ENCODE measurements around the gene KIAA0753. TPM values are rescaled to one million over a fixed set of nuclear protein-coding genes. Genes with fewer than 3 reads are reported as not detected.

KIAA0753 gene
- total RNA-seq, 2 donors from 2014 or later = 37.2 to 50.1 TPM

GRCh38 chr17:6608321-6608720 is 32.2 kb downstream of the KIAA0753 start:
- 96 to 100% methylated on average over 1 to 3 of the region's 3 CpGs for WGBS, 2 experiments (ENCODE audit: insufficient coverage in 1 of 2, insufficient read length in 1 of 2)
- Mint-ChIP-seq H3K36me3 (ENCODE audit: low read depth) (peaks cover 75% of the 10 kb centered on the region), H3K27ac (no peak overlapping the region), H3K4me3 (no peak overlapping the region), H3K9me3 (no peaks in the 10 kb centered on the region), H3K4me1 (peaks cover 2% of the 10 kb centered on the region), H3K27me3 (ENCODE audit: insufficient read depth) (no peaks in the 10 kb centered on the region)
- Histone ChIP-seq H3K9me3 (ENCODE audit: control insufficient read depth, low read length) (no peaks in the 10 kb centered on the region), H3K27me3 (ENCODE audit: control insufficient read depth, insufficient read depth, low read length, poor library complexity, severe bottlenecking) (no peaks in the 10 kb centered on the region), H3K36me3 (ENCODE audit: control insufficient read depth, insufficient read depth, low read length) (peaks cover 84% of the 10 kb centered on the region), H3K9ac (ENCODE audit: extremely low read depth, low read length, poor library complexity, severe bottlenecking) (no peak overlapping the region), H3K4me1 (ENCODE audit: control insufficient read depth, insufficient read depth, low read length) (no peaks in the 10 kb centered on the region), H3K27ac (ENCODE audit: low read depth, low read length) (no peak overlapping the region), H3K4me3 (ENCODE audit: low read length) (no peak overlapping the region)
- TF ChIP-seq, protein P1, sequence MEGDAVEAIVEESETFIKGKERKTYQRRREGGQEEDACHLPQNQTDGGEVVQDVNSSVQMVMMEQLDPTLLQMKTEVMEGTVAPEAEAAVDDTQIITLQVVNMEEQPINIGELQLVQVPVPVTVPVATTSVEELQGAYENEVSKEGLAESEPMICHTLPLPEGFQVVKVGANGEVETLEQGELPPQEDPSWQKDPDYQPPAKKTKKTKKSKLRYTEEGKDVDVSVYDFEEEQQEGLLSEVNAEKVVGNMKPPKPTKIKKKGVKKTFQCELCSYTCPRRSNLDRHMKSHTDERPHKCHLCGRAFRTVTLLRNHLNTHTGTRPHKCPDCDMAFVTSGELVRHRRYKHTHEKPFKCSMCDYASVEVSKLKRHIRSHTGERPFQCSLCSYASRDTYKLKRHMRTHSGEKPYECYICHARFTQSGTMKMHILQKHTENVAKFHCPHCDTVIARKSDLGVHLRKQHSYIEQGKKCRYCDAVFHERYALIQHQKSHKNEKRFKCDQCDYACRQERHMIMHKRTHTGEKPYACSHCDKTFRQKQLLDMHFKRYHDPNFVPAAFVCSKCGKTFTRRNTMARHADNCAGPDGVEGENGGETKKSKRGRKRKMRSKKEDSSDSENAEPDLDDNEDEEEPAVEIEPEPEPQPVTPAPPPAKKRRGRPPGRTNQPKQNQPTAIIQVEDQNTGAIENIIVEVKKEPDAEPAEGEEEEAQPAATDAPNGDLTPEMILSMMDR (conservative IDR thresholded peaks at IDR 0.05) = no peak
- no peak for DNase-seq

GRCh38 chr17:6605142-6605541 is 35.4 kb downstream of the KIAA0753 start:
- no peak overlapping the region for H3K27ac Mint-ChIP-seq
- no peaks in the 10 kb centered on the region for H3K9me3 Mint-ChIP-seq
- peaks cover 88% of the 10 kb centered on the region for H3K36me3 ChIP-seq (ENCODE audit: control insufficient read depth, insufficient read depth, low read length)
- H3K4me1 Mint-ChIP-seq = peaks cover 12% of the 10 kb centered on the region
- no peaks in the 10 kb centered on the region for H3K4me1 ChIP-seq (ENCODE audit: control insufficient read depth, insufficient read depth, low read length)
- no peaks in the 10 kb centered on the region for H3K27me3 Mint-ChIP-seq (ENCODE audit: insufficient read depth)
- 94 to 100% methylated on average over 6 of the region's 6 CpGs for WGBS, 2 experiments (ENCODE audit: insufficient coverage in 1 of 2, insufficient read length in 1 of 2)
- H3K4me3 Mint-ChIP-seq = no peak overlapping the region
- H3K27ac ChIP-seq (ENCODE audit: low read depth, low read length) = no peak overlapping the region
- peaks cover 80% of the 10 kb centered on the region for H3K36me3 Mint-ChIP-seq (ENCODE audit: low read depth)
- H3K4me3 ChIP-seq (ENCODE audit: low read length) = no peak overlapping the region
- no peak overlapping the region for H3K9ac ChIP-seq (ENCODE audit: extremely low read depth, low read length, poor library complexity, severe bottlenecking)
- no peak for DNase-seq
- TF ChIP-seq, protein P1 (conservative IDR thresholded peaks at IDR 0.05) = no peak
- H3K27me3 ChIP-seq (ENCODE audit: control insufficient read depth, insufficient read depth, low read length, poor library complexity, severe bottlenecking) = no peaks in the 10 kb centered on the region
- H3K9me3 ChIP-seq (ENCODE audit: control insufficient read depth, low read length) = no peaks in the 10 kb centered on the region

DNA sequence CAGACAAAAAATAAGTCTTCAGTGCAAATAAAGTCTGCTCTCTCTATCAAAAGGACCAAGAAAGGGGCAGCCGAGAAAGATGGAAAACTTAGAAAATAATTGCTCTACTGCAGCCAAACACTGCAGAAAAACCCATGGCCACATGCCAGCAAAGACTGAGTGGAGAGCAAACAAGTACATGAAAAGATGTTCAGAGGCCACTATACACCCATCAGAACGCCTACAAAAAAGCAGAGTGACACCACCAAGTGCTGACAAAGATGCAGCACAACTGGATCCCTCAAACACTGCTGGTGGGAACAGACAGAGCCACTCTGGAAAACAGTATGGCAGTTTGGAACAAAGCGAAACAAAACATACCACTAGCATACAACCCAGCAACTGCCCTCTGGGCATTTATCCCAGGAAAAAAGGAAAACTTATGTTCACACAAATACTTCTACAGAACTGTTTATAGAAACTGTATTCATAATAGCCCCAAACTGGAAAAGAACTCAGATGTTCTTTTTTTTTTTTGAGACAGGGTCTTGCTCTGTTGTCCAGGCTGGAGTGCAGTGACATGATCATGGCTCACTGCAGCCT is 36.7 kb downstream of the KIAA0753 start:
- DNase-seq = no peak
- Histone ChIP-seq H3K4me1 (ENCODE audit: control insufficient read depth, insufficient read depth, low read length) (no peaks in the 10 kb centered on the region), H3K27ac (ENCODE audit: low read depth, low read length) (no peak overlapping the region), H3K27me3 (ENCODE audit: control insufficient read depth, insufficient read depth, low read length, poor library complexity, severe bottlenecking) (no peaks in the 10 kb centered on the region), H3K9ac (ENCODE audit: extremely low read depth, low read length, poor library complexity, severe bottlenecking) (no peak overlapping the region), H3K36me3 (ENCODE audit: control insufficient read depth, insufficient read depth, low read length) (peaks cover 88% of the 10 kb centered on the region), H3K9me3 (ENCODE audit: control insufficient read depth, low read length) (no peaks in the 10 kb centered on the region), H3K4me3 (ENCODE audit: low read length) (no peak overlapping the region)
- 86 to 96% methylated on average over 2 to 3 of the region's 3 CpGs for WGBS, 2 experiments (ENCODE audit: insufficient coverage in 1 of 2, insufficient read length in 1 of 2)
- H3K27ac Mint-ChIP-seq = no peak overlapping the region
- H3K4me1 Mint-ChIP-seq = peaks cover 18% of the 10 kb centered on the region
- H3K9me3 Mint-ChIP-seq = no peaks in the 10 kb centered on the region
- no peak overlapping the region for H3K4me3 Mint-ChIP-seq
- peaks cover 80% of the 10 kb centered on the region for H3K36me3 Mint-ChIP-seq (ENCODE audit: low read depth)
- TF ChIP-seq, protein P1 (conservative IDR thresholded peaks at IDR 0.05) = no peak
- no peaks in the 10 kb centered on the region for H3K27me3 Mint-ChIP-seq (ENCODE audit: insufficient read depth)

All from endodermal cell (in vitro differentiated cells).